Naive thymus-derived CD8-positive, alpha-beta T cell (primary cell): ENCODE data around the gene PTTG1. TPM values are rescaled to one million over a fixed set of nuclear protein-coding genes. Genes with fewer than 3 reads are reported as not detected.
A peak's percentile ranks its signal among the peaks of the same experiment; 100 is the strongest.

ENCODE experiments used
- ATAC-seq, 2 donors: fragments of 150-1000 bp; cut with Tn5 transposase in 1 of 2; sonication (Bioruptor Pico), chemical (Tn5 transposase) in 1 of 2; 1 replicate in 1 of 2; 2 replicates in 1 of 2; pipeline ENCODE4 v1.10.0; 2021; ENCODE audit warnings: mild to moderate bottlenecking in 2 of 2, moderate library complexity in 2 of 2
- POLR2A ChIA-PET: fragments of 350-600 bp; sonication (Branson Sonifier 250); formaldehyde crosslinking; loops from one replicate; lab custom pipeline; 2021; ENCODE audit warnings: antibody characterized with exemption; lab: Charles Lee
- DNase-seq, 10 donors: peaks; one replicate each; pipeline versions ENCODE4 v3.0.0 to v3.0.0-alpha.2; 2020 to 2022
- H3K27ac Mint-ChIP-seq, 10 donors: one replicate each; pipeline ENCODE4 v1.8.0; 2020 to 2022; ENCODE audit warnings: mild to moderate bottlenecking in 10 of 10, mixed read lengths in 10 of 10, moderate library complexity in 4 of 10, inconsistent platforms in 1 of 10
- H3K27me3 Mint-ChIP-seq, 5 donors: one replicate each; pipeline ENCODE4 v1.8.0; 2021 to 2022; ENCODE audit warnings: mixed read lengths in 5 of 5
- H3K36me3 Mint-ChIP-seq, 3 donors: one replicate each; pipeline ENCODE4 v1.8.0; 2020 to 2022; ENCODE audit warnings: mixed read lengths in 3 of 3, mild to moderate bottlenecking in 2 of 3, inconsistent platforms in 1 of 3
- H3K4me1 Mint-ChIP-seq, 4 donors: one replicate each; pipeline ENCODE4 v1.8.0; 2021 to 2022; ENCODE audit warnings: mixed read lengths in 4 of 4
- H3K4me3 Mint-ChIP-seq, 10 donors: one replicate each; pipeline ENCODE4 v1.8.0; 2020 to 2022; ENCODE audit warnings: mild to moderate bottlenecking in 10 of 10, mixed read lengths in 10 of 10, moderate library complexity in 6 of 10, inconsistent platforms in 1 of 10
- H3K9me3 Mint-ChIP-seq, 9 donors: one replicate each; pipeline ENCODE4 v1.8.0; 2020 to 2022; ENCODE audit warnings: mixed read lengths in 9 of 9, mild to moderate bottlenecking in 3 of 9, inconsistent platforms in 1 of 9, moderate library complexity in 1 of 9
- polyA plus RNA-seq, 3 donors: library from polyadenylated mRNA; unstranded; fragments of 300-500 nt; fragmentation: Illumina TruSeq; gene quantifications; one replicate each; pipeline ENCODE4 v1.2.3, GENCODE V29; 2021
- total RNA-seq, 8 experiments: library from RNA in 2 of 8; stranded (reverse) in 2 of 8; gene quantifications; one replicate each; pipeline ENCODE4 v1.2.3 and lab custom pipeline; 2021 to 2026

Gene PTTG1
- 1 to 10 TPM; 2.7 to 4.2 TPM for total RNA-seq
- 10 to 100 TPM in 1 of 3 donors, 1 to 10 TPM in 2; 7.1 to 18.9 (median 8.9) TPM for polyA plus RNA-seq
- total RNA-seq (lab: John Stamatoyannopoulos, UW): 0.49 to 8.8 (median 2.5) reads per million in 6 experiments

DNA sequence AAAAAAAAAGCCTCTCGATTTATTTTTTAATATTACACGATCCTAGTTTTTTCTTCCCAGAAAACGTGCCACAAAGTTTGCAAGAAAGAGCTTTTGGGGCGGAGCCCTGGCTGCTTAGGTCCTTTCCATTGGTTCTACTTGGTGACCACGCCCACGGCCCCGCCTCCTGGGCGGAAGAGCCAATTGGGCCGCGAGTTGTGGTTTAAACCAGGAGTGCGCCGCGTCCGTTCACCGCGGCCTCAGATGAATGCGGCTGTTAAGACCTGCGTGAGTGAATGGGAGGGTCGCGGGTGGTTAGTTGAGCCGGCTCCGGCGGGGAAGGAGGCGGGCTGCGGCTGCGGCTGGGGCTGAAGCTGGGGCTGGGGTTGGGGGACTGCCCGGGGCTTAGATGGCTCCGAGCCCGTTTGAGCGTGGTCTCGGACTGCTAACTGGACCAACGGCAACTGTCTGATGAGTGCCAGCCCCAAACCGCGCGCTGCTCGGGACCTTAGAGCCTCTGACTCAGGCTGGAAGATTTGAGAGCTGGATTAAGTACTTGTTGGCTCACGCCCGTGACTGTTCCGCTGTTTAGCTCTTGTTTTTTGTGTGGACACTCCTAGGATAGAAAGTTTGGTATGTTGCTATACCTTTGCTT lies at the start of gene PTTG1:
PTTG1 (plus strand) TSS at position 231 of the 634 bp plus-strand sequence. CDS start 458 bp downstream, outside the sequence.
- peak; percentile 79 to 92 (median 86) for DNase-seq
- Mint-ChIP-seq H3K9me3 (no peaks in the 10 kb centered on the region), H3K27me3 (no peaks in the 10 kb centered on the region), H3K27ac (peak within 1 kb of the TSS; percentile 74 to 97 (median 96)), H3K4me1 (peaks cover 22 to 78% (median 66%) of the 10 kb centered on the region in 4 donors), H3K4me3 (peak within 1 kb of the TSS; percentile 91 to 97 (median 95)), H3K36me3 (peaks cover 0 to 2% (median 0%) of the 10 kb centered on the region in 3 donors)
- peak; percentile 72 to 78 for ATAC-seq
- POLR2A ChIA-PET: interaction anchor here (0.6 to 1.4 kb wide), 2 partner anchors 17 to 19 kb away, joined by 3 to 5 read pairs; no protein-coding TSS in a partner anchor

DNA sequence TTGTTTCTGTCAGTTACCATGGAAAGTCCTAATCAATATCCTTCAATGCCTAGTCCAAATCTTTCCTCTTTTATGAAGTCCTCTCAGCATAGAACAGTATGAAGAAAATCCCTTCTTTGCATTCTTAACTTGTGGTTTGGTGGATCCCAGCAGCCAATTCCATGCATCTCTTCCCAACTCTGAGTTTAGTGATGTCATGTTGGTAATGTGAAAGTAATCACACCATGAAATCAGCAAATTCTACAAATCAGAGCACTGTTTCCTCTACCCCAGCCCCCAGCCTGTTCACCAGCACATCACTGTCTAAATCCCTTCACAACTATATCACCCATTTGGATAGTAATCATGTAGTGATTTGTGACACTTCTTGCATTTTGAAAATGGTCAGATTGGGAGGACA lies 46.5 kb upstream of the PTTG1 start:
- peaks cover 0 to 10% (median 6%) of the 10 kb centered on the region in 4 donors for H3K4me1 Mint-ChIP-seq
- no peak overlapping the region for H3K27ac Mint-ChIP-seq
- H3K4me3 Mint-ChIP-seq: no peak overlapping the region
- DNase-seq (no peak), ATAC-seq (no peak)
- no peaks in the 10 kb centered on the region for H3K36me3 Mint-ChIP-seq
- no peaks in the 10 kb centered on the region for H3K9me3 Mint-ChIP-seq
- POLR2A ChIA-PET: no interaction called here
- H3K27me3 Mint-ChIP-seq: peaks cover 27 to 76% (median 47%) of the 10 kb centered on the region in 5 donors

DNA sequence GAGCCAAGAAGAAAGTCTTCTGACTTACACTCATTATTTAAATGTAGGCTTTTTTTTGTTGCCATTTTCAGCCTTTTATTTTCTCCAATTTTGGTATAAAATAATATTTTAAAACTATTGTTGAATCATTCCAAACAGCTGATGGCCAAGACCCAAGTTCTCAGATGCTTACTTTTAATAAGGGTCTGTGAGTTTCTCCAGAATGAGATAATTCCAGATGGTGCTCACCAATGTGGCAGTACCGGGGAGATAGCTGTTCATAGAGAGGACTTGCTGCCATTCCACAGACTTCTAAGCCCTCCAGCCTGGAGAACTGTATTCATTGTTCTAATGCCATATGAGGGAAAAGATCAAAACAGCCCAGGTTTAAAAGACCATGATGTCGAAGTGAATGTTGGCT lies 46.0 kb upstream of the PTTG1 start:
- H3K4me3 Mint-ChIP-seq: no peak overlapping the region
- H3K4me1 Mint-ChIP-seq: peaks cover 0 to 6% (median 4%) of the 10 kb centered on the region in 4 donors
- H3K9me3 Mint-ChIP-seq: no peaks in the 10 kb centered on the region
- no peak overlapping the region for H3K27ac Mint-ChIP-seq
- no peak for ATAC-seq
- DNase-seq: no peak
- POLR2A ChIA-PET: no interaction called here
- no peaks in the 10 kb centered on the region for H3K36me3 Mint-ChIP-seq
- peaks cover 25 to 72% (median 44%) of the 10 kb centered on the region in 5 donors for H3K27me3 Mint-ChIP-seq

DNA sequence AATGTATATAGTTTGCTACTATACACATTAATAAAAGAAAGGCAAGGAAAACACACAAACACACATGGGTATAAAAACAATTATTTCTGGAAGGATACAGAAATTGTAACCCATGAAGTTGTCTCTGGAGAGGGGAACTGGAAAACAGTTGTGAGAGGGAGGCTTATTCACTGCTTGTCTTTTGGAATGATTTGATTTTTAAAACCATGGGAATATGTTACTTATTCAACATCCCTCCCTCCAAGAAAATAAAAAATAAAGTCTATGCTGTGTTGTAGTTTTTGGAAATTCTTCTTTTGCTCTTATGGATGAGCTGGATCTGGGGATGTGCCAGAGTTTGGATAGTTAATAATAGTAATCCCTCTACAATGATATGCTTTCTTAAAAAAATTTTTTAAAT lies 45.2 kb upstream of the PTTG1 start:
- no peak for ATAC-seq
- no peak overlapping the region for H3K4me3 Mint-ChIP-seq
- no peaks in the 10 kb centered on the region for H3K9me3 Mint-ChIP-seq
- no peak for DNase-seq
- H3K27ac Mint-ChIP-seq: no peak overlapping the region
- no peaks in the 10 kb centered on the region for H3K36me3 Mint-ChIP-seq
- peaks cover 20 to 65% (median 38%) of the 10 kb centered on the region in 5 donors for H3K27me3 Mint-ChIP-seq
- POLR2A ChIA-PET: no interaction called here
- no peaks in the 10 kb centered on the region for H3K4me1 Mint-ChIP-seq

DNA sequence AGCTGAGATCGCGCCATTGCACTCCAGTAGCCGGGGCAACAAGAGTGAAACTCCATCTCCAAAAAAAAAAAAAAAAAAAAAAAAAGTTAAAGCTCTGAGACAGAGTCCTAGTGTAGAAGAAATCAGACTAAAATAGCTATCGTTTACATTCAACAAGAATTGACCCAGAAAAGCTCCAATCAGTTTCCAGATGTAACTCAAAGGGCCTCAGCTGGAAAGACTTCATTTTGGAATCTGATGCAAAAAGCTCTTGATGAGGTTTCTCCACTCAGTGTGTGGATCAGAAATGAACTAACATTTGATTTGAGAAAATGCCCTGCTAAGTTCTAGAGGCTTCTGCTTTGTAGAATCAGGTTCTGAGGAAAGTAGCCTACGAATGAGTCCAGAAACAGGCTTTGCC lies 44.0 kb upstream of the PTTG1 start:
- H3K27me3 Mint-ChIP-seq: peaks cover 17 to 52% (median 28%) of the 10 kb centered on the region in 5 donors
- H3K27ac Mint-ChIP-seq: no peak overlapping the region
- POLR2A ChIA-PET: no interaction called here
- H3K4me3 Mint-ChIP-seq: no peak overlapping the region
- H3K9me3 Mint-ChIP-seq: no peaks in the 10 kb centered on the region
- peaks cover 0 to 2% (median 0%) of the 10 kb centered on the region in 4 donors for H3K4me1 Mint-ChIP-seq
- no peak for ATAC-seq
- no peak for DNase-seq
- no peaks in the 10 kb centered on the region for H3K36me3 Mint-ChIP-seq

DNA sequence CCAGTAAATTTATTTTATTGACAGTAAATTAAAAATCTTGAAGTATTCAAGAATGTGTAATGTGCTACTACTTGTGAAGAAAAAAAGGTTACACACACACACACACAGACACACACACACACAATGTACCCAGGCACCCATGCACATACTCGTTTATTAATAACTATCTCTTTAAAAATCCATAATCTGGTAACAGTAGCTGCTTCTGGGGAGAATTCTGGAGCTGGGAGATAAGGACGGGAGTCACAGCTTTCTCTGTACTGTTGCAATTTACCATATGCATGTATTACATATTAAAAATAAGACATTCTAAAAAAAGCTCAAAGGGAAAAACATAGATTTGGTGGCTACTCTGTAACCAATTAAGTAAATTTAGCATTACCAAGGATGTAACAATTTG lies 43.3 kb upstream of the PTTG1 start:
- Mint-ChIP-seq H3K9me3 (no peaks in the 10 kb centered on the region), H3K4me1 (peaks cover 0 to 5% (median 0%) of the 10 kb centered on the region in 4 donors), H3K27me3 (peaks cover 12 to 46% (median 22%) of the 10 kb centered on the region in 5 donors), H3K36me3 (no peaks in the 10 kb centered on the region), H3K4me3 (no peak overlapping the region), H3K27ac (no peak overlapping the region)
- ATAC-seq: no peak
- POLR2A ChIA-PET: no interaction called here
- DNase-seq: no peak

DNA sequence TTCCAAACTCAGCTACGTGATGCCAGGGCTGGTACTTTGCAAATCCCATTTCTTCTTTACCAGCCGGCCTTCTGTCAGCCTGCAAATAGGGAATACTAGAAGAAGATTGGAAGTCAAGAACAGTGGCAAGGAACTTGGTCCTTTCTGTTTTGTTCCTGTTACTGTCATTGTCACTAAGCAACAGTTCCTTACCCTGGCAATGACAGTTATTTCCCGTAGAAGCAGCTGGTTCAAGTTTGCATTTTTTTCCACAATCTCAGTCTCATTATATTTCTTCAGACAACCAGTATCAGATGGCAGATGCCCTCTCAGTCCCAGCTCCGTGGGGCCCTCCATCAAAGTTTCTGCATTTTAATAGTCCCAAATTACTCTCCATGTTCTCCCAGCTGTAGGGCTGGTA lies 42.1 kb upstream of the PTTG1 start:
- ATAC-seq (no peak), DNase-seq (no peak)
- no peak overlapping the region for H3K27ac Mint-ChIP-seq
- no peak overlapping the region for H3K4me3 Mint-ChIP-seq
- H3K27me3 Mint-ChIP-seq: peaks cover 11 to 34% (median 15%) of the 10 kb centered on the region in 5 donors
- POLR2A ChIA-PET: interaction anchor here (0.7 kb wide), 1 partner anchor 22 kb away, joined by 3 read pairs; no protein-coding TSS in a partner anchor
- no peaks in the 10 kb centered on the region for H3K9me3 Mint-ChIP-seq
- no peaks in the 10 kb centered on the region for H3K36me3 Mint-ChIP-seq
- H3K4me1 Mint-ChIP-seq: peaks cover 0 to 5% (median 0%) of the 10 kb centered on the region in 4 donors

DNA sequence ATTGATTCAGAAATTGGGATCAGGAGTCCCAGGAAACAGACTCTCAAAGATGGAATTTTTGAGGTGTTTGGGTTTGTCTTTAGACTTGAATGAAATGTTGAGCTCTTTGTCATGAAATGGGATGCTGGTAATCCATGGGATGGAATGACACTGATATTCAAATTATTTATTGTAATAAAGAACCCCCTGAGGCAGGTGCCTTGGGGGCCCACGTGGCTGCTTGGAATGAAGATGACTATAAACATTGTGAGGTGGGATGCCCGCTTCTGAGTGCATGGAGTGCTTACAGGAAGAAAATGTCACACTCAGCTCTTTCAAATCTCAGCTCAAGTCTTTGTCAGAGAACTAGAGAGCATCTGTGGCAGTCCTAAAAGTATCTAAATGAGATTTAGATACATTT lies 41.6 kb upstream of the PTTG1 start:
- Mint-ChIP-seq H3K27me3 (peaks cover 8 to 28% (median 12%) of the 10 kb centered on the region in 5 donors), H3K4me3 (no peak overlapping the region), H3K36me3 (peaks cover 0 to under 1% (median 0%) of the 10 kb centered on the region in 3 donors), H3K9me3 (peaks cover 0 to 5% (median 0%) of the 10 kb centered on the region in 9 donors), H3K27ac (no peak overlapping the region), H3K4me1 (peaks cover 0 to 5% (median 0%) of the 10 kb centered on the region in 4 donors)
- DNase-seq (no peak), ATAC-seq (no peak)
- POLR2A ChIA-PET: no interaction called here

DNA sequence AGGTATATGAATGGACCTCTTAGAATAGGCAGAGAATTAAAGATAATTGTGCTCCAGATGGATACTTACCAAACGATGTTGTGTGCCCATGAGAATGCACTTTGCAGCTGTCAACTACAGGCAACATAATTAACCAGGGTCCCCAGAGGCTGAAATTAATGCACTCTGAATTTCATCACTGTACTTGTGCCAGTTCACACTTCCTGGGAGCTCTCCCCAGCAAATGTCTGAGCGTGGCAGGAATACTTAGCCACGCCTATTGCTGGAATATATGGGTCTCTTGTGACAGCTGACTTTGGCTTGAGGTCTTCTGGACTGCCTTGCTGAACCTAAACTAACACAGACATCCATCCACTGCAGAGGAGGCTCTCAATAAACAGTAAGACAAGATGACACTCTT lies 39.3 kb upstream of the PTTG1 start:
- DNase-seq: no peak
- Mint-ChIP-seq H3K4me3 (no peak overlapping the region), H3K4me1 (peaks cover 0 to 5% (median 0%) of the 10 kb centered on the region in 4 donors), H3K9me3 (peaks cover 0 to 25% (median 4%) of the 10 kb centered on the region in 9 donors), H3K27me3 (peaks cover 2 to 11% (median 7%) of the 10 kb centered on the region in 5 donors), H3K36me3 (peaks cover 0 to 13% (median 2%) of the 10 kb centered on the region in 3 donors), H3K27ac (peak overlapping the region in 1 of 10 donors; percentile 5)
- POLR2A ChIA-PET: no interaction called here
- ATAC-seq: no peak

DNA sequence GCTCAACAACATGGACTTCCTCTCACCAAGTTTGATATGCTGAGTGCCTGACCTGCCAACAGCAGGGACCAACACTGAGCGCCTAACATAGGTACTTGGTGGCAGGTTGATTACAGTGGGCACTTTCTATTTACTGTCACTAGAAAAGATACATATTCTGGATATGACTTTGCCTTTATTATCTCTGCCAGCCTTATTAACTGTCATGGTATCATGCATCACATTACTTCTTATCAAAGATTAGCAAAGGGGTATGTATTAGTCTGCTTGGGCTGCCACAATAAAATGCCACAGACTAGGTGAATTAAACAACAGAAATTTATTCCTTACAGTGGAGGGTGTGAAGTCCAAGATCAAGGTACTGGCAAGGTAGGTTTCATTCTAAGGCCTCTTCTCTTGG lies 37.0 kb upstream of the PTTG1 start:
- no peak for DNase-seq
- no peak overlapping the region for H3K27ac Mint-ChIP-seq
- POLR2A ChIA-PET: no interaction called here

DNA sequence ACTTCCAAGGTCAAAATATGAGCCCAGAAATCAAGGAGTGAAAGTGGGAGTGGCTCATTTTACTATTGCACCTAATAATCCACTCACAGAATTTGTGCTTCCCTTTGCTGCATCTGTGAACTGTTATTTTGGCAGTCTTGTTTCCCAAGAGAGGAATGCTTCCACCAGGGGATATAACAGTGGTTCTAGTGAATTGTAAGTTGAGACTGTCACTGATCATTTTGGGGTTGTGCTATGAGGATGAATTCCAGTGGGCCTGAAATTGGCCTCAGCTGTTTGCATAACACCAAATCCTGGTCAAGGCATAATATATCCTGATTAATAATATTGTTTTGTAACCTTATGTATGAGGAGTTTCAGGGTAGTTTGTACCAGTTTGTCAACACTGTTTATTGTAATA lies 36.2 kb upstream of the PTTG1 start:
- Mint-ChIP-seq H3K4me1 (peaks cover 0 to 5% (median 0%) of the 10 kb centered on the region in 4 donors), H3K9me3 (peaks cover 0 to 39% (median 12%) of the 10 kb centered on the region in 9 donors), H3K27me3 (peaks cover 0 to 3% (median 0%) of the 10 kb centered on the region in 5 donors), H3K27ac (no peak overlapping the region), H3K36me3 (peaks cover 0 to 23% (median 9%) of the 10 kb centered on the region in 3 donors), H3K4me3 (no peak overlapping the region)
- ATAC-seq (no peak), DNase-seq (no peak)
- POLR2A ChIA-PET: interaction anchor here (0.6 kb wide), 1 partner anchor 260 kb away, joined by 4 read pairs; no protein-coding TSS in a partner anchor

More for the DNA sequence above, 37.0 kb upstream of the PTTG1 start:
- Mint-ChIP-seq H3K27me3 (peaks cover 0 to 6% (median 4%) of the 10 kb centered on the region in 5 donors), H3K4me3 (no peak overlapping the region), H3K4me1 (peaks cover 0 to 5% (median 0%) of the 10 kb centered on the region in 4 donors), H3K9me3 (peaks cover 0 to 39% (median 12%) of the 10 kb centered on the region in 9 donors), H3K36me3 (peaks cover 0 to 23% (median 9%) of the 10 kb centered on the region in 3 donors)
- no peak for ATAC-seq

DNA sequence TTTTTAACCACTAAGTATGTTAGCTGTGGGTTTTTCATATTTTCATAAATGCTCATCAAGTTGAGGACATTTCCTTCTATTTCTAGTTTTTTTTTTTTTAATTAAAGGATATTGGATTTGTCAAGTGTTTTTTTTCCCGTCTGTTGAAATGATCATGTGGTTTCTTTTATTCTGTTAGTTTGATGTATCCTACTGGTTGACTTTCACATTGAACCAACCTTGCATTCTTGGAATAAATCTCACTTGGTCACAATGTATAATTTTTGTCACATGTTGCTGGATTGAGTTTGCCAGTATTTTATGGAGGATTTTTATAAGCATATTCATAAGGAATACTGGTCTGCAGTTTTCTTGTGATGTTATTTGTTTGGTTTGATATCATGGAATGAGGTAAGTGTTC lies 34.2 kb upstream of the PTTG1 start:
- H3K27me3 Mint-ChIP-seq: peaks cover 0 to 3% (median 0%) of the 10 kb centered on the region in 5 donors
- peaks cover 0 to 5% (median 0%) of the 10 kb centered on the region in 4 donors for H3K4me1 Mint-ChIP-seq
- DNase-seq: no peak
- H3K4me3 Mint-ChIP-seq: no peak overlapping the region
- ATAC-seq: no peak
- H3K27ac Mint-ChIP-seq: no peak overlapping the region
- peaks cover 0 to 23% (median 9%) of the 10 kb centered on the region in 3 donors for H3K36me3 Mint-ChIP-seq
- H3K9me3 Mint-ChIP-seq: peaks cover 0 to 39% (median 12%) of the 10 kb centered on the region in 9 donors
- POLR2A ChIA-PET: no interaction called here
